HCT116 (cell line): ENCODE results near the gene CNOT10. TPM values are rescaled to one million over a fixed set of nuclear protein-coding genes. Genes with fewer than 3 reads are reported as not detected.

ENCODE experiments used
- ATAC-seq: fragments of 200-7000 bp; cut with Tn5 transposase; 2 replicates; pipeline ENCODE4 v1.9.1; 2020; ENCODE audit warnings: mild to moderate bottlenecking, moderate library complexity
- BruUV-seq: library from RNA; stranded (reverse); fragments of 400-500 nt; replicated peaks from 2 replicates; lab custom pipeline; 2021; lab: Mats Ljungman, UMichigan
- CTCF ChIA-PET: fragments of 300-600 bp; sonication (Branson Sonifier 250); formaldehyde crosslinking; loops from one replicate; lab custom pipeline; 2021; ENCODE audit warnings: antibody characterized with exemption; lab: Charles Lee
- POLR2A ChIA-PET: fragments of 300-600, 350-600 bp; sonication (Branson Sonifier 250); formaldehyde crosslinking; loops from one replicate; lab custom pipeline; 2021; ENCODE audit warnings: antibody characterized with exemption; lab: Charles Lee
- RAD21 ChIA-PET, 2 experiments: fragments of 300-600 bp; sonication (Branson Sonifier 250); formaldehyde crosslinking; loops; one replicate each; lab custom pipeline; 2023; ENCODE audit warnings: low total read pairs in 2 of 2; ENCODE audit not compliant: uncharacterized antibody in 2 of 2, unreplicated experiment in 2 of 2, low non-redundant PET in 1 of 2; lab: Charles Lee
- DNase-seq: peaks from one replicate; pipeline ENCODE4 v3.0.0-alpha.2; 2010; ENCODE audit warnings: low read depth, low spot score
- H2AFZ ChIP-seq: fragments of 200-600 bp; shearing (Covaris generic), sonication (generic); 2 replicates; pipeline ENCODE4 v1.6.1; 2017; ENCODE audit warnings: low read depth, mixed run types, mixed read lengths, antibody characterized with exemption, low read length; ENCODE audit not compliant: poor library complexity, severe bottlenecking
- H3K27ac ChIP-seq: 2 replicates; pipeline ENCODE4 v1.5.1; 2012; ENCODE audit warnings: low read depth, low read length
- H3K27me3 ChIP-seq: fragments of 200-600 bp; sonication (generic); 2 replicates; pipeline ENCODE4 v1.6.1; 2016; ENCODE audit warnings: mixed run types, low read length, mixed read lengths; ENCODE audit not compliant: insufficient read depth
- H3K36me3 ChIP-seq, 2 experiments: fragments of 200-500 bp in 1 of 2; fragments of 200-600 bp in 1 of 2; sonication (Bioruptor generic) in 1 of 2; sonication (generic) in 1 of 2; 2 replicates each; pipeline versions ENCODE4 v1.5.1 to v1.6.1; 2014 to 2016; ENCODE audit warnings: low read length in 2 of 2, inconsistent platforms in 1 of 2, mixed read lengths in 1 of 2, mixed run types in 1 of 2; ENCODE audit not compliant: insufficient read depth in 2 of 2, control insufficient read depth in 1 of 2
- H3K4me1 ChIP-seq, 2 experiments: fragments of 200-600 bp in 1 of 2; sonication (generic) in 1 of 2; 2 replicates each; pipeline versions ENCODE4 v1.5.1 to v1.6.1; 2012 to 2017; ENCODE audit warnings: low read length in 2 of 2, inconsistent platforms in 1 of 2, mild to moderate bottlenecking in 1 of 2, mixed read lengths in 1 of 2, mixed run types in 1 of 2, moderate library complexity in 1 of 2; ENCODE audit not compliant: insufficient read depth in 2 of 2, control insufficient read depth in 1 of 2
- H3K4me2 ChIP-seq: fragments of 200-600 bp; sonication (generic); 2 replicates; pipeline ENCODE4 v1.6.1; 2017; ENCODE audit warnings: mixed run types, low read length, mixed read lengths
- H3K4me3 ChIP-seq, 2 experiments: fragments of 200-600 bp in 1 of 2; sonication (generic) in 1 of 2; replicated peaks in 1 of 2; 2 replicates each; pipeline ENCODE4 v1.5.1; 2011 to 2016; ENCODE audit warnings: low read length in 2 of 2, control low read depth in 1 of 2, low read depth in 1 of 2, mild to moderate bottlenecking in 1 of 2, mixed read lengths in 1 of 2, mixed run types in 1 of 2
- H3K79me2 ChIP-seq: fragments of 200-600 bp; sonication (generic); 2 replicates; pipeline ENCODE4 v1.6.1; 2017; ENCODE audit warnings: mild to moderate bottlenecking, mixed run types, low read length, moderate library complexity, mixed read lengths; ENCODE audit not compliant: insufficient read depth
- H3K9ac ChIP-seq: fragments of 200-600 bp; sonication (generic); 2 replicates; pipeline ENCODE4 v1.6.1; 2016; ENCODE audit warnings: low read length, mixed read lengths
- H3K9me2 ChIP-seq: fragments of 200-600 bp; sonication (generic), shearing (Covaris generic); 2 replicates; pipeline ENCODE4 v1.6.1; 2017; ENCODE audit warnings: mixed run types, mild to moderate bottlenecking, moderate library complexity; ENCODE audit not compliant: insufficient read depth
- H3K9me3 ChIP-seq, 2 experiments: fragments of 200-500 bp in 1 of 2; fragments of 200-600 bp in 1 of 2; sonication (Bioruptor generic) in 1 of 2; sonication (generic) in 1 of 2; 2 replicates each; pipeline ENCODE4 v1.6.1; 2014 to 2017; ENCODE audit warnings: low read length in 2 of 2, mixed read lengths in 2 of 2, inconsistent platforms in 1 of 2, low read depth in 1 of 2, mild to moderate bottlenecking in 1 of 2, mixed run types in 1 of 2, moderate library complexity in 1 of 2; ENCODE audit not compliant: control insufficient read depth in 1 of 2, insufficient read depth in 1 of 2
- H4K20me1 ChIP-seq: fragments of 200-600 bp; sonication (generic), shearing (Covaris generic); 2 replicates; pipeline ENCODE4 v1.6.1; 2017; ENCODE audit warnings: mixed run types, mild to moderate bottlenecking, moderate library complexity; ENCODE audit not compliant: insufficient read depth
- CEBPB ChIP-seq: IDR thresholded peaks from 2 replicates; pipeline ENCODE4 v1.6.1; 2012; ENCODE audit warnings: low read depth
- EGR1 ChIP-seq: IDR thresholded peaks from 2 replicates; pipeline ENCODE4 v1.6.1; 2012; ENCODE audit warnings: low read depth
- EZH2 ChIP-seq: fragments of 200-600 bp; sonication (generic); IDR thresholded peaks from 2 replicates; pipeline ENCODE4 v1.6.1; 2017; ENCODE audit warnings: antibody characterized with exemption, mixed run types
- FOSL1 ChIP-seq: IDR thresholded peaks from 2 replicates; pipeline ENCODE4 v1.6.1; 2012; ENCODE audit warnings: low read depth
- JUND ChIP-seq: IDR thresholded peaks from 2 replicates; pipeline ENCODE4 v1.6.1; 2012
- POLR2AphosphoS5 ChIP-seq: IDR thresholded peaks from 2 replicates; pipeline ENCODE4 v1.6.1; 2011; ENCODE audit warnings: mild to moderate bottlenecking, low read depth, low read length, moderate library complexity
- RAD21 ChIP-seq: IDR thresholded peaks from 2 replicates; pipeline ENCODE4 v1.6.1; 2012; ENCODE audit warnings: low read depth, mild to moderate bottlenecking
- SIN3A ChIP-seq: IDR thresholded peaks from 2 replicates; pipeline ENCODE4 v1.6.1; 2012; ENCODE audit warnings: low read depth
- SRF ChIP-seq: IDR thresholded peaks from 2 replicates; pipeline ENCODE4 v1.6.1; 2012; ENCODE audit warnings: low read depth
- TCF7L2 ChIP-seq: IDR thresholded peaks from 2 replicates; pipeline ENCODE4 v1.7.0; 2011; ENCODE audit warnings: borderline replicate concordance, inconsistent platforms; ENCODE audit not compliant: insufficient read depth, insufficient read length; ENCODE audit errors: extremely low read depth
- ZFX ChIP-seq: fragments of 450-650 bp; IDR thresholded peaks from 2 replicates; pipeline ENCODE4 v1.6.1; 2017
- ZNF274 ChIP-seq: fragments of 200-500 bp; sonication (Bioruptor generic); IDR thresholded peaks from 2 replicates; pipeline ENCODE4 v1.6.1; 2014; ENCODE audit warnings: mild to moderate bottlenecking, low read depth, low read length, inconsistent platforms
- intact Hi-C: fragments of 100-400 bp; cut with micrococcal nuclease; formaldehyde crosslinking; loops from 2 replicates; pipeline ENCODE4 v1.10.0; 2022
- total RNA-seq: library from RNA; stranded (reverse); gene quantifications from one replicate; pipeline ENCODE4 v1.2.1, GENCODE V29; 2021; ENCODE audit not compliant: unreplicated experiment
- TF ChIP-seq, protein P1 (sequence below), 3 experiments: fragments of 200-600 bp in 1 of 3; sonication (generic) in 1 of 3; IDR thresholded peaks in 2 of 3; conservative IDR thresholded peaks in 1 of 3; 2 replicates each; pipeline ENCODE4 v1.5.1; 2012 to 2017; ENCODE audit warnings: low read depth in 2 of 3, low read length in 2 of 3, antibody characterized with exemption in 1 of 3, borderline replicate concordance in 1 of 3, control low read depth in 1 of 3, mild to moderate bottlenecking in 1 of 3, mixed read lengths in 1 of 3, mixed run types in 1 of 3, moderate library complexity in 1 of 3; ENCODE audit not compliant: insufficient read depth in 1 of 3

The CNOT10 gene
- total RNA-seq, 1 experiment from 2014 or later, result 47.4 TPM

DNA sequence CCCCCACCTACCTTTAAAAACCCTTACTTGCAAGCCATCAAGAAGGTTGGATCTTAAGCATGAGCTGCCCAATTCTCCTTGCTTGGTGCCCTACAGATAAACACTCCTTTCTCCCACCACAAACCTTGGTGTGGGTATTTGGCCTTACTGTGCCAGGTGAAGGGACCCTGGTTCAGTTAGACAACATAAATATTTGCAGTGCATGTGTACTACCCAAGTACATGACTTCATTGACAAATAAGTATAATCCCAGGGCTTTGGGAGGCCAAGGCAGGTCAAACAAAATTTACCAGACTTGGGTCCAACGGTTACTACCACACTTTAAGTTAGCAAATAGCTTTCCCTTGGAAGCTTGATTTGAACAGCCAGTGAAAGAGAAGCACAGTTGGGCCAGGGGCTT is 9.3 kb upstream of the CNOT10 start (continued):
- TF ChIP-seq EGR1, result no peak
- TF ChIP-seq RAD21, result no peak
- no peak for TF ChIP-seq CEBPB
- TF ChIP-seq SRF, result no peak
- no peak for TF ChIP-seq SIN3A
- TF ChIP-seq ZFX, result no peak

DNA sequence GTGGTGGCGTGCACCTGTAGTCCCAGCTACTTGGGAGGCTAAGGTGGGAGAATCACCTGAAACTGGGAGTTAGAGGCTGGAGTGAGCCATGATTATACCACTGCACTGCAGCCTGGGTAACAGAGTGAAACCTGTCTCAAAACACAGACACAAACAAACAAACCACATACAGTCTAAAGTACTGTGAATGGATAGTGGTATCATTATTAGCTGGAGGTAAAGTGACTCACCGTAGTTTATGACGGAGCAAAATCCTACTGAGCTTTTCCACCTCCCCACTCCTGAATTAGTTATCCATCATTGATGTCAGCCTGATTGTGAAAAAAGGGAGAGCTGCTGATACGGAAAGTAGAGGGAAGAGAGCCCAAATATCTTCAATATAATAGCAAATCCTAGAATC is 3.2 kb upstream of the CNOT10 start:
- Histone ChIP-seq H3K4me1 (peaks cover 7 to 18% of the 10 kb centered on the region in 2 experiments), H3K9ac (no peak overlapping the region), H3K4me2 (no peak overlapping the region), H3K27ac (no peak overlapping the region), H2AFZ (peak overlapping the region; percentile 2), H4K20me1 (no peaks in the 10 kb centered on the region), H3K9me3 (no peaks in the 10 kb centered on the region), H3K27me3 (no peaks in the 10 kb centered on the region), H3K4me3 (no peak overlapping the region), H3K9me2 (no peaks in the 10 kb centered on the region), H3K79me2 (peaks cover 17% of the 10 kb centered on the region), H3K36me3 (no peaks in the 10 kb centered on the region)
- no peak for TF ChIP-seq JUND
- TF ChIP-seq TCF7L2, result no peak
- no peak for TF ChIP-seq ZNF274
- TF ChIP-seq EZH2, result no peak
- TF ChIP-seq CEBPB, result no peak
- TF ChIP-seq SIN3A, result no peak
- TF ChIP-seq, protein P1, sequence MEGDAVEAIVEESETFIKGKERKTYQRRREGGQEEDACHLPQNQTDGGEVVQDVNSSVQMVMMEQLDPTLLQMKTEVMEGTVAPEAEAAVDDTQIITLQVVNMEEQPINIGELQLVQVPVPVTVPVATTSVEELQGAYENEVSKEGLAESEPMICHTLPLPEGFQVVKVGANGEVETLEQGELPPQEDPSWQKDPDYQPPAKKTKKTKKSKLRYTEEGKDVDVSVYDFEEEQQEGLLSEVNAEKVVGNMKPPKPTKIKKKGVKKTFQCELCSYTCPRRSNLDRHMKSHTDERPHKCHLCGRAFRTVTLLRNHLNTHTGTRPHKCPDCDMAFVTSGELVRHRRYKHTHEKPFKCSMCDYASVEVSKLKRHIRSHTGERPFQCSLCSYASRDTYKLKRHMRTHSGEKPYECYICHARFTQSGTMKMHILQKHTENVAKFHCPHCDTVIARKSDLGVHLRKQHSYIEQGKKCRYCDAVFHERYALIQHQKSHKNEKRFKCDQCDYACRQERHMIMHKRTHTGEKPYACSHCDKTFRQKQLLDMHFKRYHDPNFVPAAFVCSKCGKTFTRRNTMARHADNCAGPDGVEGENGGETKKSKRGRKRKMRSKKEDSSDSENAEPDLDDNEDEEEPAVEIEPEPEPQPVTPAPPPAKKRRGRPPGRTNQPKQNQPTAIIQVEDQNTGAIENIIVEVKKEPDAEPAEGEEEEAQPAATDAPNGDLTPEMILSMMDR (IDR thresholded peaks at IDR 0.05 in 2 of 3, conservative IDR thresholded peaks at IDR 0.05 in 1 of 3; ENCODE audit: borderline replicate concordance in 1 of 3, insufficient read depth in 1 of 3, low read depth in 2 of 3, low read length in 2 of 3), result no peak
- no peak for TF ChIP-seq FOSL1
- no peak for TF ChIP-seq POLR2AphosphoS5
- ChIA-PET POLR2A (no interaction called here), RAD21 (no interaction called here), CTCF (no interaction called here)
- intact Hi-C loops, result no loop called here
- no TSS peak for BruUV-seq
- ATAC-seq (no peak), DNase-seq (no peak)
